ENCODE data around the gene DAO. TPM values are rescaled to one million over a fixed set of nuclear protein-coding genes. Genes with fewer than 3 reads are reported as not detected.
A peak's percentile ranks its signal among the peaks of the same experiment; 100 is the strongest.

Gene DAO
- total RNA-seq, 2 donors from 2014 or later = not detected

- Histone ChIP-seq H3K36me3 (ENCODE audit: control insufficient read depth, insufficient read depth, low read length) (no peaks in the 10 kb centered on the region), H3K4me1 (ENCODE audit: control insufficient read depth, insufficient read depth, low read length) (no peaks in the 10 kb centered on the region), H3K27ac (ENCODE audit: low read depth, low read length) (no peak overlapping the region), H3K27me3 (ENCODE audit: control insufficient read depth, insufficient read depth, low read length, poor library complexity, severe bottlenecking) (peaks cover 16% of the 10 kb centered on the region), H3K9ac (ENCODE audit: extremely low read depth, low read length, poor library complexity, severe bottlenecking) (no peak overlapping the region), H3K4me3 (ENCODE audit: low read length) (no peak overlapping the region), H3K9me3 (ENCODE audit: control insufficient read depth, low read length) (no peaks in the 10 kb centered on the region)
- peaks cover 5% of the 10 kb centered on the region for H3K9me3 Mint-ChIP-seq
- H3K4me1 Mint-ChIP-seq = peaks cover 6% of the 10 kb centered on the region
- H3K36me3 Mint-ChIP-seq (ENCODE audit: low read depth) = no peaks in the 10 kb centered on the region
- H3K4me3 Mint-ChIP-seq = no peak overlapping the region
- TF ChIP-seq CTCF (conservative IDR thresholded peaks at IDR 0.05) = no peak
- WGBS, 2 experiments (ENCODE audit: insufficient coverage in 1 of 2, insufficient read length in 1 of 2) = 79% methylated on average over 2 of the region's 2 CpGs; no CpG with 5 or more reads in 1 of the 2 experiments
- peaks cover 6% of the 10 kb centered on the region for H3K27me3 Mint-ChIP-seq (ENCODE audit: insufficient read depth)
- H3K27ac Mint-ChIP-seq = no peak overlapping the region
- peak; percentile 71 for DNase-seq
Measured at GRCh38 chr12:108918206-108918605, 38.3 kb downstream of the DAO start.

- WGBS, 2 experiments (ENCODE audit: insufficient coverage in 1 of 2, insufficient read length in 1 of 2) = 94% methylated on average over 3 of the region's 3 CpGs; no CpG with 5 or more reads in 1 of the 2 experiments
- H3K9me3 Mint-ChIP-seq = peaks cover 5% of the 10 kb centered on the region
- H3K4me1 Mint-ChIP-seq = peaks cover 6% of the 10 kb centered on the region
- no peak for TF ChIP-seq CTCF (conservative IDR thresholded peaks at IDR 0.05)
- H3K4me1 ChIP-seq (ENCODE audit: control insufficient read depth, insufficient read depth, low read length) = no peaks in the 10 kb centered on the region
- no peaks in the 10 kb centered on the region for H3K36me3 ChIP-seq (ENCODE audit: control insufficient read depth, insufficient read depth, low read length)
- H3K27ac Mint-ChIP-seq = no peak overlapping the region
- no peak overlapping the region for H3K4me3 Mint-ChIP-seq
- H3K27ac ChIP-seq (ENCODE audit: low read depth, low read length) = no peak overlapping the region
- DNase-seq = no peak
- no peak overlapping the region for H3K4me3 ChIP-seq (ENCODE audit: low read length)
- peaks cover 23% of the 10 kb centered on the region for H3K27me3 ChIP-seq (ENCODE audit: control insufficient read depth, insufficient read depth, low read length, poor library complexity, severe bottlenecking)
- H3K27me3 Mint-ChIP-seq (ENCODE audit: insufficient read depth) = peaks cover 11% of the 10 kb centered on the region
- H3K36me3 Mint-ChIP-seq (ENCODE audit: low read depth) = no peaks in the 10 kb centered on the region
- no peaks in the 10 kb centered on the region for H3K9me3 ChIP-seq (ENCODE audit: control insufficient read depth, low read length)
- no peak overlapping the region for H3K9ac ChIP-seq (ENCODE audit: extremely low read depth, low read length, poor library complexity, severe bottlenecking)
Measured at GRCh38 chr12:108918960-108919642, 39.2 kb downstream of the DAO start.

- Mint-ChIP-seq H3K27ac (no peak overlapping the region), H3K4me3 (no peak overlapping the region), H3K27me3 (ENCODE audit: insufficient read depth) (peaks cover 11% of the 10 kb centered on the region), H3K36me3 (ENCODE audit: low read depth) (no peaks in the 10 kb centered on the region), H3K9me3 (peaks cover 14% of the 10 kb centered on the region), H3K4me1 (peaks cover 6% of the 10 kb centered on the region)
- Histone ChIP-seq H3K36me3 (ENCODE audit: control insufficient read depth, insufficient read depth, low read length) (no peaks in the 10 kb centered on the region), H3K27me3 (ENCODE audit: control insufficient read depth, insufficient read depth, low read length, poor library complexity, severe bottlenecking) (peaks cover 23% of the 10 kb centered on the region), H3K4me3 (ENCODE audit: low read length) (no peak overlapping the region), H3K27ac (ENCODE audit: low read depth, low read length) (no peak overlapping the region), H3K9ac (ENCODE audit: extremely low read depth, low read length, poor library complexity, severe bottlenecking) (no peak overlapping the region), H3K9me3 (ENCODE audit: control insufficient read depth, low read length) (no peaks in the 10 kb centered on the region), H3K4me1 (ENCODE audit: control insufficient read depth, insufficient read depth, low read length) (no peaks in the 10 kb centered on the region)
- WGBS, 2 experiments (ENCODE audit: insufficient coverage in 1 of 2, insufficient read length in 1 of 2) = 58 to 77% methylated on average over 2 to 3 of the region's 3 CpGs
- no peak for DNase-seq
- TF ChIP-seq CTCF (conservative IDR thresholded peaks at IDR 0.05) = no peak
Measured at GRCh38 chr12:108921946-108922345, 42.1 kb downstream of the DAO start.
